ENCODE data around the gene VIPAS39. TPM values are rescaled to one million over a fixed set of nuclear protein-coding genes. Genes with fewer than 3 reads are reported as not detected.

The VIPAS39 gene
- polyA plus RNA-seq, 1 donor (not counting 4 experiments of a cell fraction or from before 2014, with no cell fraction given), result 24.5 TPM

- no peak overlapping the region for H3K27ac ChIP-seq (ENCODE audit: control insufficient read depth, insufficient read depth, low read length)
- H3K9me3 ChIP-seq (ENCODE audit: control insufficient read depth, low read depth, low read length), result no peaks in the 10 kb centered on the region
- H4K20me1 ChIP-seq (ENCODE audit: control insufficient read depth, extremely low read depth, insufficient read depth, low read length), result no peaks in the 10 kb centered on the region
- no peaks in the 10 kb centered on the region for H3K4me1 ChIP-seq (ENCODE audit: control insufficient read depth, extremely low read depth, insufficient read depth, low read length)
- no peak for DNase-seq (ENCODE audit: low read depth, low spot score)
- H3K9ac ChIP-seq (ENCODE audit: control insufficient read depth, extremely low read depth, insufficient read depth, low read length), result no peak overlapping the region
- no peak overlapping the region for H3K4me3 ChIP-seq (ENCODE audit: control insufficient read depth in 2 of 3, extremely low read depth in 1 of 3, insufficient read depth in 2 of 3, low read depth in 1 of 3, low read length in 3 of 3)
- H3K27me3 ChIP-seq (ENCODE audit: control insufficient read depth, extremely low read depth, insufficient read depth, low read length), result no peaks in the 10 kb centered on the region
- dilution Hi-C loops (cut with MboI; ENCODE audit: extremely low pct_ligation_motif_present, low sequenced_read_pairs), result no loop called here
- peaks cover 11 to 25% of the 10 kb centered on the region in 2 experiments for H3K36me3 ChIP-seq (ENCODE audit: control insufficient read depth in 2 of 2, extremely low read depth in 1 of 2, insufficient read depth in 2 of 2, low read length in 2 of 2)
- H3K4me2 ChIP-seq (ENCODE audit: control insufficient read depth, extremely low read depth, insufficient read depth, low read depth, low read length), result no peak overlapping the region
- H3K79me2 ChIP-seq (ENCODE audit: control insufficient read depth, insufficient read depth, low read length), result no peaks in the 10 kb centered on the region
- H3K9me1 ChIP-seq (ENCODE audit: control insufficient read depth, extremely low read depth, insufficient read depth, low read length), result no peaks in the 10 kb centered on the region
- TF ChIP-seq EZH2 (IDR thresholded peaks at IDR 0.05; ENCODE audit: low read length) (no peak), CTCF (optimal IDR thresholded peaks at IDR 0.05 in 1 of 3, IDR thresholded peaks at IDR 0.05 in 1 of 3, conservative IDR thresholded peaks at IDR 0.05 in 1 of 3; ENCODE audit: extremely low read depth in 1 of 3, insufficient read depth in 2 of 3, low read length in 3 of 3) (no peak)
- no peak overlapping the region for H2AFZ ChIP-seq (ENCODE audit: control insufficient read depth, low read length)
- FAIRE-seq, result no peak
Measured at GRCh38 chr14:77438596-77438995, 18.8 kb downstream of the VIPAS39 start.

- dilution Hi-C loops (cut with MboI; ENCODE audit: extremely low pct_ligation_motif_present, low sequenced_read_pairs), result no loop called here
- DNase-seq (ENCODE audit: low read depth, low spot score) (no peak), FAIRE-seq (no peak)
- H3K9ac ChIP-seq (ENCODE audit: control insufficient read depth, extremely low read depth, insufficient read depth, low read length), result no peak overlapping the region
- no peaks in the 10 kb centered on the region for H3K9me1 ChIP-seq (ENCODE audit: control insufficient read depth, extremely low read depth, insufficient read depth, low read length)
- H2AFZ ChIP-seq (ENCODE audit: control insufficient read depth, low read length), result no peak overlapping the region
- no peaks in the 10 kb centered on the region for H4K20me1 ChIP-seq (ENCODE audit: control insufficient read depth, extremely low read depth, insufficient read depth, low read length)
- TF ChIP-seq CTCF (optimal IDR thresholded peaks at IDR 0.05 in 1 of 3, IDR thresholded peaks at IDR 0.05 in 1 of 3, conservative IDR thresholded peaks at IDR 0.05 in 1 of 3; ENCODE audit: extremely low read depth in 1 of 3, insufficient read depth in 2 of 3, low read length in 3 of 3), result no peak
- no peak for TF ChIP-seq EZH2 (IDR thresholded peaks at IDR 0.05; ENCODE audit: low read length)
- H3K9me3 ChIP-seq (ENCODE audit: control insufficient read depth, low read depth, low read length), result no peaks in the 10 kb centered on the region
- no peaks in the 10 kb centered on the region for H3K4me1 ChIP-seq (ENCODE audit: control insufficient read depth, extremely low read depth, insufficient read depth, low read length)
- H3K4me2 ChIP-seq (ENCODE audit: control insufficient read depth, extremely low read depth, insufficient read depth, low read depth, low read length), result no peak overlapping the region
- no peaks in the 10 kb centered on the region for H3K79me2 ChIP-seq (ENCODE audit: control insufficient read depth, insufficient read depth, low read length)
- H3K27me3 ChIP-seq (ENCODE audit: control insufficient read depth, extremely low read depth, insufficient read depth, low read length), result no peaks in the 10 kb centered on the region
- no peak overlapping the region for H3K4me3 ChIP-seq (ENCODE audit: control insufficient read depth in 2 of 3, extremely low read depth in 1 of 3, insufficient read depth in 2 of 3, low read depth in 1 of 3, low read length in 3 of 3)
- no peak overlapping the region for H3K27ac ChIP-seq (ENCODE audit: control insufficient read depth, insufficient read depth, low read length)
- peaks cover 0 to 9% of the 10 kb centered on the region in 2 experiments for H3K36me3 ChIP-seq (ENCODE audit: control insufficient read depth in 2 of 2, extremely low read depth in 1 of 2, insufficient read depth in 2 of 2, low read length in 2 of 2)
Measured at GRCh38 chr14:77436042-77436441, 21.4 kb downstream of the VIPAS39 start.

All from keratinocyte (primary cell).